ENCODE data around the gene PIP5K1B.
"Not testable (repeated sequence)": the region's sequence is repeated elsewhere in the genome, so short reads cannot be mapped to it uniquely, and the experiment has no call there.

Gene PIP5K1B

GRCh38 chr9:68983522-68984424, 278.7 kb downstream of the PIP5K1B start:
- in situ Hi-C loops (cut with MboI; ENCODE audit: low pct_unique_long_range_greater_than_20kb, low sequenced_read_pairs), result no loop called here
- no peak for DNase-seq

- in situ Hi-C loops (cut with MboI; ENCODE audit: low pct_unique_long_range_greater_than_20kb, low sequenced_read_pairs); DNase-seq: not testable (repeated sequence)
These were observed 281.9 kb downstream of the PIP5K1B start for GRCh38 chr9:68986949-68987348.

- in situ Hi-C loops (cut with MboI; ENCODE audit: low pct_unique_long_range_greater_than_20kb, low sequenced_read_pairs), result no loop called here
- DNase-seq, result no peak
These were observed 286.4 kb downstream of the PIP5K1B start for GRCh38 chr9:68991457-68991856.

- in situ Hi-C loops (cut with MboI; ENCODE audit: low pct_unique_long_range_greater_than_20kb, low sequenced_read_pairs), result no loop called here
- DNase-seq, result peak; percentile 36
These were observed 290.7 kb downstream of the PIP5K1B start for GRCh38 chr9:68995776-68996175.

- peak; percentile 71 for DNase-seq
- in situ Hi-C loops (cut with MboI; ENCODE audit: low pct_unique_long_range_greater_than_20kb, low sequenced_read_pairs), result no loop called here
These were observed 291.4 kb downstream of the PIP5K1B start for GRCh38 chr9:68996462-68996861.

GRCh38 chr9:68997666-68998065, 292.6 kb downstream of the PIP5K1B start:
- in situ Hi-C loops (cut with MboI; ENCODE audit: low pct_unique_long_range_greater_than_20kb, low sequenced_read_pairs), result no loop called here

GRCh38 chr9:68998385-68998784, 293.3 kb downstream of the PIP5K1B start:
- DNase-seq, result no peak
- in situ Hi-C loops (cut with MboI; ENCODE audit: low pct_unique_long_range_greater_than_20kb, low sequenced_read_pairs), result no loop called here

More at GRCh38 chr9:68997666-68998065, 292.6 kb downstream of the PIP5K1B start:
- no peak for DNase-seq

GRCh38 chr9:68998812-68999211, 293.8 kb downstream of the PIP5K1B start:
- in situ Hi-C loops (cut with MboI; ENCODE audit: low pct_unique_long_range_greater_than_20kb, low sequenced_read_pairs), result no loop called here

GRCh38 chr9:68999393-69000105, 294.5 kb downstream of the PIP5K1B start:
- in situ Hi-C loops (cut with MboI; ENCODE audit: low pct_unique_long_range_greater_than_20kb, low sequenced_read_pairs), result loop anchor here (25.0 kb wide), 3 partner anchors 212 to 412 kb away; partner anchors contain the start of gene PIP5K1B
- peak; percentile 85 for DNase-seq

More at GRCh38 chr9:68998812-68999211, 293.8 kb downstream of the PIP5K1B start:
- peak; percentile 71 for DNase-seq

GRCh38 chr9:69001921-69002320, 296.9 kb downstream of the PIP5K1B start:
- in situ Hi-C loops (cut with MboI; ENCODE audit: low pct_unique_long_range_greater_than_20kb, low sequenced_read_pairs), result loop anchor here (25.0 kb wide), 3 partner anchors 215 to 415 kb away; partner anchors contain the start of gene PIP5K1B
- no peak for DNase-seq

GRCh38 chr9:69003051-69003450, 298.0 kb downstream of the PIP5K1B start:
- DNase-seq, result no peak
- in situ Hi-C loops (cut with MboI; ENCODE audit: low pct_unique_long_range_greater_than_20kb, low sequenced_read_pairs), result loop anchor here (25.0 kb wide), 3 partner anchors 216 to 416 kb away; partner anchors contain the start of gene PIP5K1B

- DNase-seq, result no peak
- in situ Hi-C loops (cut with MboI; ENCODE audit: low pct_unique_long_range_greater_than_20kb, low sequenced_read_pairs), result loop anchor here (25.0 kb wide), 3 partner anchors 218 to 418 kb away; partner anchors contain the start of gene PIP5K1B
These were observed 299.8 kb downstream of the PIP5K1B start for GRCh38 chr9:69004836-69005235.

GRCh38 chr9:69009708-69010107, 304.7 kb downstream of the PIP5K1B start:
- DNase-seq, result no peak
- in situ Hi-C loops (cut with MboI; ENCODE audit: low pct_unique_long_range_greater_than_20kb, low sequenced_read_pairs), result loop anchor here (25.0 kb wide), 3 partner anchors 222 to 422 kb away; partner anchors contain the start of gene PIP5K1B

GRCh38 chr9:69012696-69013381, 307.8 kb downstream of the PIP5K1B start:
- DNase-seq, result no peak
- in situ Hi-C loops (cut with MboI; ENCODE audit: low pct_unique_long_range_greater_than_20kb, low sequenced_read_pairs), result loop anchor here (25.0 kb wide), 3 partner anchors 226 to 426 kb away; partner anchors contain the start of gene PIP5K1B

GRCh38 chr9:69013382-69013727, 308.3 kb downstream of the PIP5K1B start:
- in situ Hi-C loops (cut with MboI; ENCODE audit: low pct_unique_long_range_greater_than_20kb, low sequenced_read_pairs), result loop anchor here (25.0 kb wide), 3 partner anchors 226 to 426 kb away; partner anchors contain the start of gene PIP5K1B
- DNase-seq, result no peak

GRCh38 chr9:69014013-69014412, 309.0 kb downstream of the PIP5K1B start, which contains the start of gene PRKACG:
PRKACG (minus strand) TSS chr9:69014113; CDS start chr9:69014092, 21 bp downstream.
- no peak for DNase-seq
- in situ Hi-C loops (cut with MboI; ENCODE audit: low pct_unique_long_range_greater_than_20kb, low sequenced_read_pairs), result loop anchor here (25.0 kb wide), 3 partner anchors 227 to 427 kb away; partner anchors contain the start of gene PIP5K1B

- in situ Hi-C loops (cut with MboI; ENCODE audit: low pct_unique_long_range_greater_than_20kb, low sequenced_read_pairs), result loop anchor here (25.0 kb wide), 3 partner anchors 229 to 429 kb away; partner anchors contain the start of gene PIP5K1B
- DNase-seq, result no peak
These were observed 311.4 kb downstream of the PIP5K1B start for GRCh38 chr9:69016191-69017096.

GRCh38 chr9:69018737-69019136, 313.7 kb downstream of the PIP5K1B start:
- in situ Hi-C loops (cut with MboI; ENCODE audit: low pct_unique_long_range_greater_than_20kb, low sequenced_read_pairs), result loop anchor here (25.0 kb wide), 3 partner anchors 231 to 431 kb away; partner anchors contain the start of gene PIP5K1B
- DNase-seq, result no peak
